K562 (cell line): ENCODE data around the gene TAMALIN. TPM values are rescaled to one million over a fixed set of nuclear protein-coding genes. Genes with fewer than 3 reads are reported as not detected.

Experiments
- C11orf30 ChIP-seq: fragments of 450-650 bp; IDR thresholded peaks from 2 replicates; pipeline ENCODE4 v1.6.1; 2016; ENCODE audit warnings: low read depth, mild to moderate bottlenecking
- CREBBP ChIP-seq: IDR thresholded peaks from one replicate; pipeline ENCODE4 v1.6.1; 2012; ENCODE audit warnings: low read depth, mild to moderate bottlenecking, control low read depth, inconsistent platforms, low read length
- MTA3 ChIP-seq: fragments of 450-650 bp; formaldehyde crosslinking; IDR thresholded peaks from 2 replicates; pipeline ENCODE4 v1.6.1; 2017; ENCODE audit warnings: mild to moderate bottlenecking, borderline replicate concordance
- SIRT6 ChIP-seq: IDR thresholded peaks from one replicate; pipeline ENCODE4 v1.6.1; 2012; ENCODE audit warnings: low read depth, mild to moderate bottlenecking, control low read depth, inconsistent platforms, low read length, moderate library complexity
- SMAD4 ChIP-seq: fragments of 250-450 bp; sonication (Bioruptor Pico); conservative IDR thresholded peaks from 2 replicates; pipeline ENCODE4 v1.8.0; 2021; ENCODE audit warnings: inconsistent platforms, mild to moderate bottlenecking, moderate library complexity
- TEAD1 ChIP-seq, 2 experiments: fragments of 450-650 bp in 1 of 2; sonication (generic) in 1 of 2; formaldehyde crosslinking; IDR thresholded peaks; 2 replicates each; pipeline versions ENCODE4 v1.4.0 to v1.8.0; 2020 to 2022; ENCODE audit warnings: mild to moderate bottlenecking in 2 of 2, missing genetic modification reagents in 1 of 2
- ZKSCAN8 ChIP-seq: fragments of 200-800 bp; sonication (Bioruptor generic); IDR thresholded peaks from 2 replicates; pipeline ENCODE4 v1.6.1; 2016; ENCODE audit warnings: missing genetic modification characterization, missing compliant biosample characterization
- ZNF134 ChIP-seq: fragments of 250-450 bp; sonication (Bioruptor Pico); conservative IDR thresholded peaks from 2 replicates; pipeline ENCODE4 v1.4.0; 2020
- ZNF561 ChIP-seq: fragments of 450-650 bp; formaldehyde crosslinking; conservative IDR thresholded peaks from 2 replicates; pipeline ENCODE4 v1.4.0; 2020; ENCODE audit warnings: mild to moderate bottlenecking, moderate library complexity
- ZNF584 ChIP-seq: fragments of 200-800 bp; sonication (Bioruptor generic); IDR thresholded peaks from 2 replicates; pipeline ENCODE4 v1.6.1; 2016; ENCODE audit warnings: low read depth, mild to moderate bottlenecking, missing genetic modification characterization, missing compliant biosample characterization
- ZNF586 ChIP-seq: fragments of 450-650 bp; formaldehyde crosslinking; conservative IDR thresholded peaks from 2 replicates; pipeline ENCODE4 v1.4.0; 2020; ENCODE audit warnings: mild to moderate bottlenecking, moderate library complexity
- ZNF785 ChIP-seq: fragments of 250-450 bp; sonication (Bioruptor Pico); IDR thresholded peaks from 2 replicates; pipeline ENCODE4 v1.4.0; 2020; ENCODE audit warnings: mild to moderate bottlenecking
- polyA plus RNA-seq, 8 experiments: library from polyadenylated mRNA; depleted of rRNA in 4 of 8; stranded (reverse) in 5 of 8; unstranded in 3 of 8; fragments of >200 nt; fragmentation: Nextera tagmentation in 2 of 8; fragmentation: Illumina TruSeq in 1 of 8; extraction: Ambion mirVana in 2 of 8; extraction: Trizol in 1 of 8; gene quantifications; 2 replicates each; pipeline versions ENCODE4 v1.2.1 to v1.2.3, GENCODE V29; 2011 to 2014; ENCODE audit warnings: inconsistent platforms in 1 of 8, missing spikeins in 1 of 8
- total RNA-seq, 7 experiments: library from RNA; depleted of rRNA in 6 of 7; stranded (reverse); fragments of >200 nt in 6 of 7; fragmentation: Illumina TruSeq in 2 of 7; extraction: Trizol in 2 of 7; gene quantifications; 2 replicates each; pipeline versions ENCODE4 v1.2.1 to v1.2.3, GENCODE V29; 2011 to 2021; ENCODE audit warnings: low replicate concordance in 1 of 7
- TF ChIP-seq, protein P1 (sequence below): IDR thresholded peaks from 2 replicates; pipeline ENCODE4 v1.6.1; 2014; ENCODE audit warnings: antibody characterized with exemption
- TF ChIP-seq, protein P2 (sequence below), 2 experiments: IDR thresholded peaks; 2 replicates each; pipeline ENCODE4 v1.6.1; 2012; ENCODE audit warnings: improper control_type of control experiment in 2 of 2, low read depth in 2 of 2, low read length in 2 of 2, borderline replicate concordance in 1 of 2
- TF ChIP-seq, protein P3 (sequence below): sonication (generic); IDR thresholded peaks from 2 replicates; pipeline ENCODE4 v1.6.1; 2016
- TF ChIP-seq, protein P4 (sequence below), 2 experiments: fragments of 450-650 bp in 1 of 2; IDR thresholded peaks; 2 replicates each; pipeline ENCODE4 v1.6.1; 2011 to 2017; ENCODE audit warnings: low read depth in 2 of 2, antibody characterized with exemption in 1 of 2, borderline replicate concordance in 1 of 2, low read length in 1 of 2, mild to moderate bottlenecking in 1 of 2, mixed read lengths in 1 of 2; ENCODE audit not compliant: control insufficient read depth in 1 of 2
- TF ChIP-seq, protein P5 (sequence below): fragments of 450-650 bp; IDR thresholded peaks from 2 replicates; pipeline ENCODE4 v1.6.1; 2016

TAMALIN gene
- total and polyA plus RNA-seq, 9 of the 15 experiments (the other 6 are each of a cell fraction or from before 2014, with no cell fraction given) = 0.74 to 2.2 (median 1.5) TPM; not detected in 2

DNA sequence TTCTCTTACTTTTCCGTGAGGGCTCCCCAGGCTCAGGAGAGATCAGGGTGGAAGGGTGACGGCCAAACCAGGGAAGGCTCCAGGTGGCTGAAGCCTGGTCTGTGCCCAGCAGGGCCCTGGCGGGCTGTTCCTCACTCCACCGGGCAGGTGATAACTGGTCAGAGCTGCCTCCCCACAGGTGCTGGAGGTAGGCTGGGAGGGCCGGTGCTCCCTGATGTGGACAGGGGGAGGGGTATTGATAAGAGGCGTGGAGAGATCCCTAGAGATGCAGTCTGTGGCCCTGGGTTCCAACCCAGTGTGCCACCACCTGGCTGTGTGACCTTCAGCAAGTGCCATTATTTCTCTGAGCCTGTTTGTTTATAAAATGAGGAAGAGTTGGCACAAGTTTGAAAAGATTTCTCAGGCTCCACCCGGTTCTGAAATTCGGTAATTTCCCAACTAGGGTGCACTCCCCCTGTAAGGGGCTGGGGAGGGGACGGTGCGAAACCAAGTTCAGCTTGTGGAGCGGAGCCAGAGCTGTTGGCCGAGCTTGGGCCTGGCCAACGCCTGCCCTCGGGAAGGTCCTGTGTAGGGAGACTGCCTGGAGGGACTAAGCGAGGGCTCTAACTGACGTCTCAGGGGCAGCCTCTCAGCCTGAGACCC, 43.5 kb downstream of the TAMALIN start (continued):
- TF ChIP-seq, protein P1, sequence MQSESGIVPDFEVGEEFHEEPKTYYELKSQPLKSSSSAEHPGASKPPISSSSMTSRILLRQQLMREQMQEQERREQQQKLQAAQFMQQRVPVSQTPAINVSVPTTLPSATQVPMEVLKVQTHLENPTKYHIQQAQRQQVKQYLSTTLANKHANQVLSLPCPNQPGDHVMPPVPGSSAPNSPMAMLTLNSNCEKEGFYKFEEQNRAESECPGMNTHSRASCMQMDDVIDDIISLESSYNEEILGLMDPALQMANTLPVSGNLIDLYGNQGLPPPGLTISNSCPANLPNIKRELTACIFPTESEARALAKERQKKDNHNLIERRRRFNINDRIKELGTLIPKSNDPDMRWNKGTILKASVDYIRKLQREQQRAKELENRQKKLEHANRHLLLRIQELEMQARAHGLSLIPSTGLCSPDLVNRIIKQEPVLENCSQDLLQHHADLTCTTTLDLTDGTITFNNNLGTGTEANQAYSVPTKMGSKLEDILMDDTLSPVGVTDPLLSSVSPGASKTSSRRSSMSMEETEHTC = no peak
- TF ChIP-seq ZKSCAN8 (no peak), C11orf30 (no peak), CREBBP (no peak), SMAD4 (CRISPR knock-in tag) (no peak), SIRT6 (no peak), ZNF785 (CRISPR knock-in tag) (no peak), TEAD1 (CRISPR knock-in tag; IDR thresholded peaks at IDR 0.05) (0 out of 4 replicates have a peak, but pooled peaks of 1 of the 2 experiments have one; percentile 26), ZNF134 (CRISPR knock-in tag) (no peak), MTA3 (0 out of 2 replicates have a peak, but pooled peaks have one; percentile 38), ZNF561 (CRISPR knock-in tag) (no peak), ZNF586 (no peak), ZNF584 (CRISPR knock-in tag) (no peak)
- TF ChIP-seq, protein P2, sequence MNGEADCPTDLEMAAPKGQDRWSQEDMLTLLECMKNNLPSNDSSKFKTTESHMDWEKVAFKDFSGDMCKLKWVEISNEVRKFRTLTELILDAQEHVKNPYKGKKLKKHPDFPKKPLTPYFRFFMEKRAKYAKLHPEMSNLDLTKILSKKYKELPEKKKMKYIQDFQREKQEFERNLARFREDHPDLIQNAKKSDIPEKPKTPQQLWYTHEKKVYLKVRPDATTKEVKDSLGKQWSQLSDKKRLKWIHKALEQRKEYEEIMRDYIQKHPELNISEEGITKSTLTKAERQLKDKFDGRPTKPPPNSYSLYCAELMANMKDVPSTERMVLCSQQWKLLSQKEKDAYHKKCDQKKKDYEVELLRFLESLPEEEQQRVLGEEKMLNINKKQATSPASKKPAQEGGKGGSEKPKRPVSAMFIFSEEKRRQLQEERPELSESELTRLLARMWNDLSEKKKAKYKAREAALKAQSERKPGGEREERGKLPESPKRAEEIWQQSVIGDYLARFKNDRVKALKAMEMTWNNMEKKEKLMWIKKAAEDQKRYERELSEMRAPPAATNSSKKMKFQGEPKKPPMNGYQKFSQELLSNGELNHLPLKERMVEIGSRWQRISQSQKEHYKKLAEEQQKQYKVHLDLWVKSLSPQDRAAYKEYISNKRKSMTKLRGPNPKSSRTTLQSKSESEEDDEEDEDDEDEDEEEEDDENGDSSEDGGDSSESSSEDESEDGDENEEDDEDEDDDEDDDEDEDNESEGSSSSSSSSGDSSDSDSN (IDR thresholded peaks at IDR 0.05; ENCODE audit: borderline replicate concordance in 1 of 2, low read depth in 2 of 2, low read length in 2 of 2) = no peak
- TF ChIP-seq, protein P3, sequence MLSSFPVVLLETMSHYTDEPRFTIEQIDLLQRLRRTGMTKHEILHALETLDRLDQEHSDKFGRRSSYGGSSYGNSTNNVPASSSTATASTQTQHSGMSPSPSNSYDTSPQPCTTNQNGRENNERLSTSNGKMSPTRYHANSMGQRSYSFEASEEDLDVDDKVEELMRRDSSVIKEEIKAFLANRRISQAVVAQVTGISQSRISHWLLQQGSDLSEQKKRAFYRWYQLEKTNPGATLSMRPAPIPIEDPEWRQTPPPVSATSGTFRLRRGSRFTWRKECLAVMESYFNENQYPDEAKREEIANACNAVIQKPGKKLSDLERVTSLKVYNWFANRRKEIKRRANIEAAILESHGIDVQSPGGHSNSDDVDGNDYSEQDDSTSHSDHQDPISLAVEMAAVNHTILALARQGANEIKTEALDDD = no peak
- TF ChIP-seq, protein P4, sequence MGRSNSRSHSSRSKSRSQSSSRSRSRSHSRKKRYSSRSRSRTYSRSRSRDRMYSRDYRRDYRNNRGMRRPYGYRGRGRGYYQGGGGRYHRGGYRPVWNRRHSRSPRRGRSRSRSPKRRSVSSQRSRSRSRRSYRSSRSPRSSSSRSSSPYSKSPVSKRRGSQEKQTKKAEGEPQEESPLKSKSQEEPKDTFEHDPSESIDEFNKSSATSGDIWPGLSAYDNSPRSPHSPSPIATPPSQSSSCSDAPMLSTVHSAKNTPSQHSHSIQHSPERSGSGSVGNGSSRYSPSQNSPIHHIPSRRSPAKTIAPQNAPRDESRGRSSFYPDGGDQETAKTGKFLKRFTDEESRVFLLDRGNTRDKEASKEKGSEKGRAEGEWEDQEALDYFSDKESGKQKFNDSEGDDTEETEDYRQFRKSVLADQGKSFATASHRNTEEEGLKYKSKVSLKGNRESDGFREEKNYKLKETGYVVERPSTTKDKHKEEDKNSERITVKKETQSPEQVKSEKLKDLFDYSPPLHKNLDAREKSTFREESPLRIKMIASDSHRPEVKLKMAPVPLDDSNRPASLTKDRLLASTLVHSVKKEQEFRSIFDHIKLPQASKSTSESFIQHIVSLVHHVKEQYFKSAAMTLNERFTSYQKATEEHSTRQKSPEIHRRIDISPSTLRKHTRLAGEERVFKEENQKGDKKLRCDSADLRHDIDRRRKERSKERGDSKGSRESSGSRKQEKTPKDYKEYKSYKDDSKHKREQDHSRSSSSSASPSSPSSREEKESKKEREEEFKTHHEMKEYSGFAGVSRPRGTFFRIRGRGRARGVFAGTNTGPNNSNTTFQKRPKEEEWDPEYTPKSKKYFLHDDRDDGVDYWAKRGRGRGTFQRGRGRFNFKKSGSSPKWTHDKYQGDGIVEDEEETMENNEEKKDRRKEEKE (IDR thresholded peaks at IDR 0.05; ENCODE audit: borderline replicate concordance in 1 of 2, control insufficient read depth in 1 of 2, low read depth in 2 of 2, low read length in 1 of 2) = no peak
- TF ChIP-seq, protein P5, sequence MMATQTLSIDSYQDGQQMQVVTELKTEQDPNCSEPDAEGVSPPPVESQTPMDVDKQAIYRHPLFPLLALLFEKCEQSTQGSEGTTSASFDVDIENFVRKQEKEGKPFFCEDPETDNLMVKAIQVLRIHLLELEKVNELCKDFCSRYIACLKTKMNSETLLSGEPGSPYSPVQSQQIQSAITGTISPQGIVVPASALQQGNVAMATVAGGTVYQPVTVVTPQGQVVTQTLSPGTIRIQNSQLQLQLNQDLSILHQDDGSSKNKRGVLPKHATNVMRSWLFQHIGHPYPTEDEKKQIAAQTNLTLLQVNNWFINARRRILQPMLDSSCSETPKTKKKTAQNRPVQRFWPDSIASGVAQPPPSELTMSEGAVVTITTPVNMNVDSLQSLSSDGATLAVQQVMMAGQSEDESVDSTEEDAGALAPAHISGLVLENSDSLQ = no peak
